SIG-M5 treated with dmso at 0.1 percent for 504 hours (cell line): ENCODE results near the gene UBE4A.
A peak's percentile ranks its signal among the peaks of the same experiment; 100 is the strongest.

Source experiments
- DNase-seq: peaks from one replicate; lab custom pipeline; 2025; ENCODE audit not compliant: unreplicated experiment; lab: John Stamatoyannopoulos, UW

UBE4A gene, protein sequence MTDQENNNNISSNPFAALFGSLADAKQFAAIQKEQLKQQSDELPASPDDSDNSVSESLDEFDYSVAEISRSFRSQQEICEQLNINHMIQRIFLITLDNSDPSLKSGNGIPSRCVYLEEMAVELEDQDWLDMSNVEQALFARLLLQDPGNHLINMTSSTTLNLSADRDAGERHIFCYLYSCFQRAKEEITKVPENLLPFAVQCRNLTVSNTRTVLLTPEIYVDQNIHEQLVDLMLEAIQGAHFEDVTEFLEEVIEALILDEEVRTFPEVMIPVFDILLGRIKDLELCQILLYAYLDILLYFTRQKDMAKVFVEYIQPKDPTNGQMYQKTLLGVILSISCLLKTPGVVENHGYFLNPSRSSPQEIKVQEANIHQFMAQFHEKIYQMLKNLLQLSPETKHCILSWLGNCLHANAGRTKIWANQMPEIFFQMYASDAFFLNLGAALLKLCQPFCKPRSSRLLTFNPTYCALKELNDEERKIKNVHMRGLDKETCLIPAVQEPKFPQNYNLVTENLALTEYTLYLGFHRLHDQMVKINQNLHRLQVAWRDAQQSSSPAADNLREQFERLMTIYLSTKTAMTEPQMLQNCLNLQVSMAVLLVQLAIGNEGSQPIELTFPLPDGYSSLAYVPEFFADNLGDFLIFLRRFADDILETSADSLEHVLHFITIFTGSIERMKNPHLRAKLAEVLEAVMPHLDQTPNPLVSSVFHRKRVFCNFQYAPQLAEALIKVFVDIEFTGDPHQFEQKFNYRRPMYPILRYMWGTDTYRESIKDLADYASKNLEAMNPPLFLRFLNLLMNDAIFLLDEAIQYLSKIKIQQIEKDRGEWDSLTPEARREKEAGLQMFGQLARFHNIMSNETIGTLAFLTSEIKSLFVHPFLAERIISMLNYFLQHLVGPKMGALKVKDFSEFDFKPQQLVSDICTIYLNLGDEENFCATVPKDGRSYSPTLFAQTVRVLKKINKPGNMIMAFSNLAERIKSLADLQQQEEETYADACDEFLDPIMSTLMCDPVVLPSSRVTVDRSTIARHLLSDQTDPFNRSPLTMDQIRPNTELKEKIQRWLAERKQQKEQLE

DNA sequence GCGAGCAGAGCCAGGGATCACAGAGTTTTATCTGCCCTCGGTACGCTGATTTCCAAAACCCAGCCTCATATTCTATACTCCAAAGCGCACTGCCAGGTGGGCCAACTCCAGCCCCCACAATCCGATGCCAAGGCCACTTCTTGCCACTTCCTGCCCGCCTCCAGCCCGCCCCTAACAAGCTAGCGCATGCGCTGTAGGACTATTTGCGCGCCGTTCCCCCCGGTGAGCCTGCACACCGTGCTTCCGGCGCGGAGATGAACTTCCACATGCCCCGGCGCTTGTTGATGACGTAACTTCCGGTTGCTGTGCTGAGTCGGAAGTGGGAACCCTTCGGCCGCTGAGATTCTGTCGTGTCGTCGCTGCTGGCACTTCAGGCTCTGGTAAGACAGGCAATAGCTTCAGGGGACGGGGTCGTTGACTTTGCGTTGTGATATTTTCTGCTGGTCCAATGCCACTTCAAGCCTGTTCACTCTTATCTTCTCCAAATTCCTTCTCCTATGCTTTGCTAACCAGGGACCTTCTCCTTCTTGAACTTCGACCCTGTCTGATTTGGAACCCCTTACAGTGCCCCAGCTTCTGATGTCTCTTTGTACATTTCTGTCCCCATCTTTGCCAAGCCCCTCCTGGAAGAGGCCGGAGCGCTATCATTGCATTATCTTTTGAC, at the start of gene UBE4A:
UBE4A (plus strand) TSS at position 306 of the 664 bp plus-strand sequence. CDS start 5,481 bp downstream, outside the sequence.
- peak; percentile 93 for DNase-seq

DNA sequence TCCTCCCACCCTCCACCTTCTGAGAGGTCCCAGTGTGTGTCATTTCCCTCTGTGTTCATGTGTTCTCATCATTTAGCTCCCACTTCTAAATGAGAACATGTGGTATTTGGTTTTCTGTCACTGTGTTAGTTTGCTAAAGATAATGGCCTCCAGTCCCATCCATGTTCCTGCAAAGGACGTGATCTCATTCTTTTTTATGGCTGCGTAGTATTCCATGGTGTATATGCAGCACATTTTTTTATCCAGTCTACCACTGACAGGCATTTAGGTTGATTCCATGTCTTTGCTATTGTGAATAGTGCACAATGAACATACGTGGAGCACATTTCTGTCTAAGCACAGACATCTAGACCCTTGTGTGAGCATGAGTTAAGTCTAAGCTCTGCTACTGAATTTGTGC, 49.1 kb upstream of the UBE4A start:
- no peak for DNase-seq

DNA sequence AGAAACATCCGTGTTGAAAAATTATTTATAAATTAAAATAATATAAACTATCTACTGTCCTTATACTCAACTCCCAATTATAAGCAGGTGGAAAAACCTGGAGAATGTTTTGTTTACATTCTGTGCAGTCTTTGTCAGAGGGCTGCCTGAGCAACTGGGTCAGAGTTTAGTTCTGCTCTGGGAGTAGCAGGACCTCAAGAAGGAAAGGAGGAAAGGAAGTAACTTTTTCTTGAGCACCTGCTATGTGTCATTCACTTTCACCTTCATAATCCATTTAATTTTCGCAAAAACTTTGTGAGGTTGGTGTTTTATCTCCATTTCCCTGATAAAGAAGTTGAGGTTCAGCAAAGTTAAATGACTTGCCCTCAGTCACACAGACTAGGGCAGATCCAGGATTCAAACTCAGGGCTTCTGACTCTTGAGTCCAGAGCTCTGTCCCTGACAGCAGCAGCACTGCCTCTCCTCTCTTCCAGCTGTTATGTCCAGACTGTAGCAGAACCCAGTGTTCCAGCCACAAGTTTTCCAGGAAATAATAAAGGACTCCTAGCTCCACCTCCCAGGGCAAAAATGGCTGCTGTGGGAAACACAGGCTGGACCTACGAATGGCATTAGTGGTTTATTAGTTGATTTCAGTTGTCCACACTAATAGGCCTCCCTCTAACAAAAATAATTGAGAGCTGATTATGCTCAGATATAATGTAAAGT, 48.5 kb upstream of the UBE4A start:
- no peak for DNase-seq

DNA sequence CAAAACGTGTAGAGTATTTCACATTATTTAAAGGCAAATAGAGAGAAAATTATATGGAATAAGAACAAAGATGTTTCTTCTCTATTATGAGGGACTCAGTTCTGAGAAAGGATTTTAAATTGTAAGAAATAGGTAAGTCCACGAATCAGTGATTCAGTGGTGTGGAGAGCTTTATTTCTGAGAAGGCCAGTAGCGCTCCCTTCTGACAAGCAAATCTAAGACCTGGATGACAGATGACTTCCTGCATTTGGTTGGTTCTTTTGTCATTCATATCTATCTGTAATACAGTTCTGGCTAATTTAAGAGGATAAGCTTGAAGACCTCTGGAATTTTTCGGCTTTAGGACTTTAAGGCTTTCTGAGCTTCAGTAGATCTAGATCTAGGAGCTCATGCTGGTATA, 47.9 kb upstream of the UBE4A start:
- DNase-seq = no peak

DNA sequence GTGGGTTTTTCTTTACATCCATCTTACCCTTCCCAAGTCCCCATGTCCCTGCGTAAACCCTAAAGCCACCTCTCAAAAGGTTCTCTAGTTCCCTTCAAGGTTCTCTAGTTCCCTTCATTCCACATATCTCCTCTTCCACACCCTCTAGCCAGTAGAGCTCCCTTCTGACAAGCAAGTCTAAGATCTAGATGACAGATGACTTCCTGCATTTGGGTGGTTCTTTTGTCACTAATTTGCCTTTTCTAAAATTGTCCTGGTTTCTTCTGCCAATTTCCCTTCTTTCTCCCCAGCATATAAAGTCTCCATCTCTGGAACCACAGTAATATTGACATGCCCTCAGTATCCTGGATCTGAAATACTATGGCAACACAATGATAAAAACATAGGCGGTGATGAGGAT, 47.1 kb upstream of the UBE4A start:
- DNase-seq = no peak

DNA sequence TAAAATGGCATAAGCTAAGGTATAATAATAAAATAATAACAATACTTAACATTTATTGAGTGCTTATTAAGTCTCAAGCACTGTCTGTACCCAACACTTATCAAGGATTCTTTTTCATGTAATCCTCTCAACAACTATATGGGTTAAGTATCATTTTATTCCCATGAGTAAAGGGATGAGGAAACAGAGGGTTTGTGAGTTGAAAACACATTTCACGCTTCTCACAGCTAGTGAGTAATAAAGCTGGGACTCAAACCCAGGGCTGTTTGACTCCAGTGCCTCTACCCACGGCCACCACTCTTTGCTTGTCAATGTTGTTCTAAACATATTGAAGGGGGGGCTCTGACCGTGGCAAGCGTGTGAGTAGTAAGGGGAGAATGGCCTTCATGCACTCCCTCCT, 46.2 kb upstream of the UBE4A start:
- DNase-seq = no peak

DNA sequence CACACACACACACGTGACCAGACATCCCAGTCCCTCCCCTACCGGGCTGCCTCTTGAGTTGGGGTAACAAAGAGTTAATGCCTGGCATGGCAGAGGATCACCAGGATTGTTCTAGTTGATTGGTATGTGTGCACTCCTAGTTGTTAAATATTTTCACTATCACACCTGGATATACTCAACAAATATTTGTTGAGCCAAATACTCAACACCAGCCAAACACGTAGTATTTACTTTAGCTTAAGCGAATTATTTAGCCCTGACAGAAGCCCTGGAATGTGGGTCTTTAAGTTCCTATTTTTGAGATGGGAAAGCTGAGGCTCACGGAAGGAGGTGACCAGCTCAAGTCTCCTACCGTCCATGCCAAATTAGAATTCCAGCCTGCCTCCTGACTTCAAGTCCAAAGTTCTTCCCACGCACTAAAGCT, 44.4 kb upstream of the UBE4A start:
- DNase-seq = peak; percentile 11

DNA sequence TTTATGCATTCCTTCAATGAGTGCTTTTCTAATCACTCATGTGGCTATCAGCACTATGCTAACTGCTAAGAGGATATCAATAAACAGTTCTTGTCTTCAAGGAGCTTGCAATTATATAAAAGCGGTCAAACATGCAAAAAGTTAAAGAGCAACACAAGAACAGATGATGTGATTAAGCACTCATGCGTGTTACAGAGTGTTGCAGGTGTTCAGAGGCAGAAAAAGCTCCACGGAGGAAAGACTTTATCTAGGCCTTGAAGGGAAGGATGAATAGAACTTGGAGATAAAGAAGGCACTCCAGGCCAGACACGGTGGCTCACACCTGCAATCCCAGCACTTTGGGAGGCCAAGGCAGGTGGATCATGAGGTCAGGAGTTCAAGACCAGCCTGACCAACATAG, 41.3 kb upstream of the UBE4A start:
- DNase-seq = no peak

DNA sequence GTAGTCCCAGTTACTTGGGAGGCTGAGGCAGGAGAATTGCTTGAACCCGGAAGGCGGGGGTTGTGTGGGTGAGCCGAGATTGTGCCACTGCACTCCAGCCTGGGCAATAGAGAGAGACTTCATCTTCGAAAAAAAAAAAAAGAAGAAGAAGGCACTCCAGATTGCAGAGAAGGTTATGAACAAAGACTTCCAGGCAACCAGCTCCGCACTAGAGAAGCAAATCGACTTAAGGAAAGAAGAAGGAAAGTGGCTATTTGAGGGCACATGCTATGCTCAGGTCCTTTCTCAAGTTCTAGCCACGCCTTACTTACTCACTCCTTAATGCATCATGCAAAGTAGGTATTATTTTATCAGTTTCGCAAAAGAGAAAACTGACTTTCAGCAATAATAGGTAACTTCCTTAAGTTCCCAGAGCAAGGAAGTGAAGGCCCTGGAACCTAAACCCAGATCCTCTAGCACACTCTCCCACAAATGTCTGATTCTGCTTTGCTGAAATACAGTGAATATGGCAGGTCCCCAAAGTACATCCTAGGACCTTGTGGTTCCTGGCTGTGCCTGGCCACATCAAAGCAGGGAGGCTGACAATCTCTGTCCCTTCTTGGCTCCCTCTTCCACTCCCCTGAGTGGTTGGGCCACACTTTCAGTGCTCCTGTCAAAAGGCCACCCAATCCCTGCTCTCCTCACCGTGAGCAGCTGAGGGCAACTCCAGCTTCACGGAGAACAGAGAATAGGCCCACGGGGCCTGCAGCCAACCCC, 40.6 kb upstream of the UBE4A start:
- DNase-seq = no peak

DNA sequence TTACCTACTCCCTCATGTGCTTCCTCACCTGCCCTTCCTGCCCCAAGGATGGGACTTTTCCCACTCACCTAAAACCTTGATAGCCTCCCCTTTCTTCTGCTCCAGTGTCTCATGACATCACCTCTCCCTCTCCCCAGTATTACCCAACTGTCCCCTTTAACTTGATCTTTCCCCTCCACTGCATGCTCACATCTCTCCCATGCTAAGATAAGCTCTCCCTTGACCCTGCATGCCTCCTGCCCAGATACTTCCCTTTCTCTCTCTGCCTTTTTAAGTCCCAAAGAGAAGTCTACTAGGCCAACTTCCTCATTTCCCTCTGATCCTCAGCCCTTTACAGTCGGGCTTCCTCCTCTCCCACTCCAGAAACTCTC, 40.1 kb upstream of the UBE4A start:
- peak; percentile 88 for DNase-seq

DNA sequence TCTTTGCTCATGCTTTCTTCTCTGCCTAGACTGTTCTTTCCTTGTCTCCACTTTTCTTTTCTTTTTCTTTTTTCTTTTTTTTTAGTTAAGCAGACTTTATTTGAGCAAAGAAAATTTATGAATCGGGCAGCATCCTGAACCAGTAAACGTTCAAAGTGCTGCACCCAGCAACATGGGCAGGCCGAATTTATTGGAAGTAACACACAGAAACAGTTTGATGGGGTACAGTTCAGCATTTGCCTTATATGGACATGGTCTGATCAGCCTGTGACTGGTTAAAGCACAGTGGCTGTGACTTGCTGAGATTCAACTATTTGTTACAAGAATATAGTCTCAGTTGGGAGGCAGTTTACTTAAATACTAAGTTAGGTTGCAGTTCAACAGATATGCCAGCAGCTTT, 38.9 kb upstream of the UBE4A start:
- DNase-seq = no peak

DNA sequence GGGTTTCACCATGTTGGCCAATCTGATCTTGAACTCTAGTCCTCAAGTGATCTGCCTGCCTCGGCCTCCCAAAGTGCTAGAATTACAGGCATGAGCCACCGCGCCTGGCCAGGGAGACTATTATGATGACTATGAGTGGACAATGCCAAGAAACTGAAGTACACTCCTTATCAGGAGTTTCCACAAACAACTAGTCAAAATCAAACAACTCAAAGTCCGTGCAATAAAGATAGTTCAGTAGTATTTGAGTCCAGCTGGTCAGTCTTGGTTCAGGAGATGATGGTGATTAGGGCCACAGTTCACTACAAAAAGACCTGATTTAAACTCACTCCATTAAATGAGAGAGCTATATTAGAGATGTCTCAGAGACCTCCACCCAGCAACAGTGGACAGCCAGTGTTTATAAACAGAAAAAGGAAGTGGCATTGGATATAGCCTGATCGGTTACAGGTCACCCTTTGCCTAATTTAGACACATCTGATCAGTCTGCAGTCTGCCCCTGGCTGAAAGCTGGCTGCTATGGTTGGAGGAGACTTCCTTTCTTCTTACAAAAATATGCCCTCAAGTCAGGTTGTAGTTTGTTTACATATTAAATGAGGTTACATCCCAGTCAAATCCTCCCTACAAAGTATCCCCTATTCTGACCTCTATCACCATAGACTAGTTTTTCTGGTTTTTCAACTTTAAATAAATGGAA, 37.9 kb upstream of the UBE4A start:
- DNase-seq = peak; percentile 62

DNA sequence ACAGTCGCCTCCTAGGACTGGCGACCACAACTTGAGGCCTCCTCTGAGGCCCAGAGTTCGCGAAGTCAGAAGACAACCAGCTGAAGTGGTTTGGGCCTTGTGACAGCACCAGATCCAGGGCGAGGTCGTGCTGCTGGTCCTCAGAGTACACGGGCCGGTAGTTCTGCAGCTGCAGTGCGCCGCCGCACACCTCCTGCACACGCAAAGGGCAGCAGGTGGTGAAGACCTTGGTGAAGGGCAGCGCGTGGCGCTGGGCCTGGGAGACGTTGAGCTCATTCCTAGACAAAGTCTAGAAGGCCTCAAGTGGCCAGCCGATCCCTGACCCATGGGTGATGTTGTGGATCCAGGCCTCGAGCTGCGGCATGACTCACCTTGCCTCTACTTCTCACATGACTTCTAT, 36.7 kb upstream of the UBE4A start:
- DNase-seq = no peak

DNA sequence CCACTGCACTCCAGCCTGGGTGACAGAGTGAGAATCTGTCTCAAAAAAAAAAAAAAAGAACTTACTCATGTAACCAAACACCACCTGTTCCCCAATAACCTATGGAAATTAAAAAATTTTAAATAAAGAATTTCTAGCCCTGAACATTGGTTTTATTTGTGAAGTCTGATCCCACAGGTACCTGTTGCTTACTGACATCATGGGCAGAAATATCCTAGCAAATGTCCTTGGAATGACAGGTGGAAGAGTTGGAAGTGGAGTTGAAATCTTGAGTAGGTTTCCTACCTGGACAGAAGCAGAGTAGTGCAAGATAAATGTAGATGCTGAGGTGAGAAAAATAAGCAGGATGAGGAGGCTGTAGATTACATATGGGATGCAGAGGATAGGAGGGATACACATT, 34.1 kb upstream of the UBE4A start:
- DNase-seq = no peak

DNA sequence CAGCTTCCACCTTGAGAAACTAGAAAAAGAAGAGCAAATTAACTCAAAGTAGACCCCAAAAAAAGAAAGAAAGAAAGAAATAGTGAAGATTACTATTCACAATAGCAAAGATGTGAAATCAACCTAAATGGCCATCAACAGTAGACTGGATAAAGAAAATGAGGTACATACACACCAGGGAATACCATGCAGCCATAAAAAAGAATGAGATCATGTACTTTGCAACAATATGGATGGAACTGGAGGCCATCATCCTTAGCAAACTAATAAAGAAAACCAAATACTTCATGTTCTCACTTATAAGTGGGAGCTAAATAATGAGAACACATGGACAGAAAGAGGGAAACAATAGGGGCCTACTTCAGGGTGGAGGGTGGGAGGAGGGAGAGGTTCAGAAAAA, 30.7 kb upstream of the UBE4A start:
- no peak for DNase-seq

DNA sequence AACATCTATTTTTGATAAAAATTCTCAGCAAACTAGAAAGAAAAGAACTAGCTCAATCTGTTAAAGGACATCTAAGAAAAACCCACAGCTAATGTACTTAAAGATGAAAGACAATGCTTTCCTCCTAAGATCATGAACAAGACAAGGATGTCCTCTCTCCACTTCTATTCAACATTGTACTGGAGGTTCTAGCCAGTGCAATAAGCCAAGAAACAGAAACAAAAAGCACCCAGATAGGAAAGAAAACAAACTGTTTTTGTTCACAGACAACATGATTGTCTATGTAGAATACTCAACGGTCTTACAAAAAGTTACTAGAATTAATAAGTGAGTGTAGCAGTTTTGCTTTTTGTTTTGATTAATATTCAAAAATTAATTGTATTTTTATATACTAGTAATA, 24.7 kb upstream of the UBE4A start:
- DNase-seq = no peak

DNA sequence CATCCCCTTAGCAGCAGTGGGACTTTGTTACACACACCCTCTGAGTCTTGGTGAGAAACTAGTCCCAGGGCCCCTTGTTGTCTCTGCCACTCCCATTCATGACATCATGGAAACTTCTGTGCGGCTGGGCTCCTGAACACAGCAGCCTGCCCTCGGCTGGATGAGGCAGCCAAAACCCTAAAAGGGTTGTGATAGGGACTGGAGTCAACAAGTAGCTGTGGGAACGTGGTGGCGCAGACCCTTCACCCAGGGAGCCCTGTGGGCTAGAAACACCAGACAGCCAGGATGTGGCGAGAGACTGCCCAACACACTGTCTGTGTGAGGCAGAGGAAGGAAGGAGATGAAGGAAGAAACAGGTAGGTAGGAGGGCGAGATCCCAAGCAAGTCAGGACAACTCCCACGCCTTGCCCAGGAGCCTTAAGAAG, 20.8 kb upstream of the UBE4A start:
- DNase-seq = no peak

DNA sequence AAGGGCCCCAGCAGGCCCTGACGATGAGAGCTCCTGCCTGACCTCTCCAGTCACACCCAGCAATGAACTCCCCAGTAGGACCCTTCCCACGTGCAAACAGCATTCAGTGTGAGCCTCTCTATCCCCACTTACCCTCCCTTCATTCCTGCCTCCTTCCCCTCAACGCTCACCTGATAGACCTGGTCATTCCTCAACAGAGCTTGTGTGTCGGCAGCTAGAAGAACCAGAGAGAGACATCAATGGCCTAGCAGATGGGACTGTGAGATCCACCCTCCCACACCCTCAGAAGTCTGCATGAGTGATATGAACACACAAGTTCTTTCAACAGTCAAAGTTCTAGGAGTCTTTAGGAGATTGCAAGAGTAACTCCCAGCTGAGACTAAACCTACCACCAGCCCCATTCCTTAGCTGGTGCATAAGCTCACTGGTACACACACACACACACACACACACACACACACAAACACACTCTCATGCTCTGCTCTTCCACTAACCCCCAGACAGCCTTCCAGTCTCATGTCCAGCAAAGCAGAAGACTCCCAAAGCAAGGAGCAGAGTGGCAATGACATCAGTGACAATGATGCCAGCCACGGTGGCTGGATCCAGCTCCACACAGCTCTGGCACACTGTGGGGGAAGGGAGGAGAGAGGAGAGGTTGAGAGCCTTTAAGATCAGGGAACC, 20.0 kb upstream of the UBE4A start:
- DNase-seq = no peak

DNA sequence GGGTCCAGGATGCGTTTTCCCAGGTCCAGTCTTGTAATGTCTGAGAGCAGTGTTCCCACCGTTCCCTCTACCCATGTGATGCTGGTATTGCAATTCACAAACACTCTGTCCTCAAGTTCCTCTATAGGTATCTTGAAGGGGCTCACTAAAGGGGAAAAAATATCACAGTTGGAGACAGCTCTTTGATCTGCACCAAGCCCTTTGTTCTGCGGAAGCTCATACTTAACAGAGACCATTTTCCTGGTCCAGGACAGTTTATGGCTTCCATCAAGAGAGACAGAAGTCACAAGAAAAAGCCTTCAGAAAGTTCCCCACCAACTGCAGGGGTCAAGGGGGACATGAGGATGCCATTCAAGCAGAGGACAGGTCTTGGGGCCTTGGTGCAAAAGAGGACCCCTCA, 19.0 kb upstream of the UBE4A start:
- DNase-seq = no peak
